HG02970 (cell line): ENCODE data around the gene SLC8A1.

Experiments
- ATAC-seq: cut with Tn5 transposase; IDR thresholded peaks from one replicate; pipeline ENCODE4 v1.9.1; 2021; ENCODE audit warnings: mild to moderate bottlenecking, moderate library complexity, moderate number of reproducible peaks; ENCODE audit not compliant: unreplicated experiment, low FRiP score

Gene SLC8A1

GRCh38 chr2:40463112-40463511 is 11.2 kb upstream of the SLC8A1 start:
- ATAC-seq: no peak

- ATAC-seq: no peak
Observed at GRCh38 chr2:40458271-40458794, 6.4 kb upstream of the SLC8A1 start.

- ATAC-seq: no peak
Observed at GRCh38 chr2:40457837-40458236, 5.9 kb upstream of the SLC8A1 start.

- ATAC-seq: no peak
Observed at GRCh38 chr2:40457366-40457765, 5.5 kb upstream of the SLC8A1 start.

GRCh38 chr2:40456926-40457325 is 5.0 kb upstream of the SLC8A1 start:
- ATAC-seq: no peak

- ATAC-seq: no peak
Observed at GRCh38 chr2:40455661-40456060, 3.8 kb upstream of the SLC8A1 start.

GRCh38 chr2:40454321-40454720 is 2.4 kb upstream of the SLC8A1 start:
- ATAC-seq: no peak

- no peak for ATAC-seq
Observed at GRCh38 chr2:40452786-40453185, 896 bp upstream of the SLC8A1 start.

- ATAC-seq: no peak
Observed at GRCh38 chr2:40450796-40451430, 977 bp downstream of the SLC8A1 start.

- ATAC-seq: no peak
Observed at GRCh38 chr2:40450066-40450795, 1.7 kb downstream of the SLC8A1 start.

GRCh38 chr2:40448476-40449079 is 3.3 kb downstream of the SLC8A1 start:
- no peak for ATAC-seq

GRCh38 chr2:40445467-40445866 is 6.4 kb downstream of the SLC8A1 start:
- no peak for ATAC-seq

- ATAC-seq: no peak
Observed at GRCh38 chr2:40440835-40441234, 11.1 kb downstream of the SLC8A1 start.

GRCh38 chr2:40439473-40439872 is 12.4 kb downstream of the SLC8A1 start:
- ATAC-seq: no peak

GRCh38 chr2:40436093-40436475 is 15.8 kb downstream of the SLC8A1 start:
- ATAC-seq: no peak

- no peak for ATAC-seq
Observed at GRCh38 chr2:40435426-40436092, 16.3 kb downstream of the SLC8A1 start.

GRCh38 chr2:40434731-40435271 is 17.1 kb downstream of the SLC8A1 start:
- ATAC-seq: no peak

GRCh38 chr2:40433736-40434135 is 18.2 kb downstream of the SLC8A1 start:
- no peak for ATAC-seq

GRCh38 chr2:40432921-40433483 is 18.9 kb downstream of the SLC8A1 start:
- no peak for ATAC-seq

GRCh38 chr2:40431600-40431955 is 20.3 kb downstream of the SLC8A1 start:
- ATAC-seq: no peak
